Activated CD8-positive, alpha-beta memory T cell treated with anti-CD3 and anti-CD28 coated beads for 4 hours (primary cell): ENCODE results near the gene IRF2BP2.
A peak's percentile ranks its signal among the peaks of the same experiment; 100 is the strongest.
"Not testable (repeated sequence)": the region's sequence is repeated elsewhere in the genome, so short reads cannot be mapped to it uniquely, and the experiment has no call there.

Experiments
- DNase-seq, 2 donors: peaks; one replicate each; pipeline ENCODE4 v3.0.0-alpha.2; 2020; ENCODE audit warnings: low read depth in 2 of 2

IRF2BP2 gene

GRCh38 chr1:234610061-234610665 lies at the start of gene IRF2BP2:
IRF2BP2 (minus strand) TSS chr1:234610178; CDS start chr1:234609494, 684 bp downstream.
- peak; percentile 65 to 67 for DNase-seq

GRCh38 chr1:234659538-234659937 lies 49.6 kb upstream of the IRF2BP2 start:
- no peak for DNase-seq

- no peak for DNase-seq
Observed at GRCh38 chr1:234658138-234658537, 48.2 kb upstream of the IRF2BP2 start.

- DNase-seq, result no peak
Observed at GRCh38 chr1:234656944-234657654, 47.1 kb upstream of the IRF2BP2 start.

GRCh38 chr1:234656070-234656895 lies 46.3 kb upstream of the IRF2BP2 start:
- no peak for DNase-seq

GRCh38 chr1:234655328-234656069 lies 45.5 kb upstream of the IRF2BP2 start:
- DNase-seq, result no peak

- no peak for DNase-seq
Observed at GRCh38 chr1:234654002-234654733, 44.2 kb upstream of the IRF2BP2 start.

- DNase-seq, result no peak
Observed at GRCh38 chr1:234649432-234650081, 39.6 kb upstream of the IRF2BP2 start.

- DNase-seq, result no peak
Observed at GRCh38 chr1:234647758-234648157, 37.8 kb upstream of the IRF2BP2 start.

- DNase-seq, result no peak
Observed at GRCh38 chr1:234647245-234647644, 37.3 kb upstream of the IRF2BP2 start.

GRCh38 chr1:234645964-234646363 lies 36.0 kb upstream of the IRF2BP2 start:
- no peak for DNase-seq

- no peak for DNase-seq
Observed at GRCh38 chr1:234645474-234645953, 35.5 kb upstream of the IRF2BP2 start.

GRCh38 chr1:234644928-234645327 lies 35.0 kb upstream of the IRF2BP2 start:
- DNase-seq, result no peak

GRCh38 chr1:234643850-234644134 lies 33.8 kb upstream of the IRF2BP2 start:
- DNase-seq, result no peak

- no peak for DNase-seq
Observed at GRCh38 chr1:234643111-234643849, 33.3 kb upstream of the IRF2BP2 start.

GRCh38 chr1:234642428-234642827 lies 32.5 kb upstream of the IRF2BP2 start:
- no peak for DNase-seq

GRCh38 chr1:234639961-234640360 lies 30.0 kb upstream of the IRF2BP2 start:
- DNase-seq, result no peak

GRCh38 chr1:234638832-234639799 lies 29.1 kb upstream of the IRF2BP2 start:
- no peak for DNase-seq

- DNase-seq, result not testable (repeated sequence)
Observed at GRCh38 chr1:234634922-234635321, 24.9 kb upstream of the IRF2BP2 start.
